Measurements from ENCODE around the gene ZFPL1.

ZFPL1 gene

GRCh38 chr11:65134952-65135632 is 51.1 kb downstream of the ZFPL1 start:
- peak overlapping the region; percentile 100 for H3K4me3 ChIP-seq
- peaks cover 9% of the 10 kb centered on the region; the same call in 1 of the 2 replicates for H3K36me3 ChIP-seq (ENCODE audit: insufficient read depth, low read length)
- peak; percentile 89 for DNase-seq (ENCODE audit: low read depth, low spot score)
- peak overlapping the region; percentile 99 for H3K27ac ChIP-seq
- TF ChIP-seq EZH2 (IDR thresholded peaks at IDR 0.05), result no peak
- no peak for TF ChIP-seq FOXP2 (optimal IDR thresholded peaks at IDR 0.05; ENCODE audit: control extremely low read depth, extremely low read length, insufficient read depth)
- peak; percentile 85 for TF ChIP-seq POLR2AphosphoS5 (IDR thresholded peaks at IDR 0.05; ENCODE audit: borderline replicate concordance, low read depth, low read length)
- H3K9me3 ChIP-seq (ENCODE audit: low read depth, low read length), result no peaks in the 10 kb centered on the region
- H3K9ac ChIP-seq (ENCODE audit: insufficient read length), result peak overlapping the region; percentile 99

- Histone ChIP-seq H3K9ac (ENCODE audit: insufficient read length) (peak overlapping the region; percentile 99), H3K4me3 (peak overlapping the region; percentile 100), H3K9me3 (ENCODE audit: low read depth, low read length) (no peaks in the 10 kb centered on the region), H3K36me3 (ENCODE audit: insufficient read depth, low read length) (peaks cover 9% of the 10 kb centered on the region; the same call in 1 of the 2 replicates), H3K27ac (no peak overlapping the region)
- TF ChIP-seq FOXP2 (optimal IDR thresholded peaks at IDR 0.05; ENCODE audit: control extremely low read depth, extremely low read length, insufficient read depth) (no peak), POLR2AphosphoS5 (IDR thresholded peaks at IDR 0.05; ENCODE audit: borderline replicate concordance, low read depth, low read length) (no peak), EZH2 (IDR thresholded peaks at IDR 0.05) (no peak)
- DNase-seq (ENCODE audit: low read depth, low spot score), result no peak
Observed at GRCh38 chr11:65135633-65136145, 51.7 kb downstream of the ZFPL1 start.

GRCh38 chr11:65136515-65137096 is 52.6 kb downstream of the ZFPL1 start:
- TF ChIP-seq FOXP2 (optimal IDR thresholded peaks at IDR 0.05; ENCODE audit: control extremely low read depth, extremely low read length, insufficient read depth) (no peak), POLR2AphosphoS5 (IDR thresholded peaks at IDR 0.05; ENCODE audit: borderline replicate concordance, low read depth, low read length) (no peak), EZH2 (IDR thresholded peaks at IDR 0.05) (no peak)
- DNase-seq (ENCODE audit: low read depth, low spot score), result no peak
- no peaks in the 10 kb centered on the region; the same call in 1 of the 2 replicates for H3K36me3 ChIP-seq (ENCODE audit: insufficient read depth, low read length)
- no peak overlapping the region for H3K27ac ChIP-seq
- H3K4me3 ChIP-seq, result no peak overlapping the region
- H3K9me3 ChIP-seq (ENCODE audit: low read depth, low read length), result no peaks in the 10 kb centered on the region
- H3K9ac ChIP-seq (ENCODE audit: insufficient read length), result no peak overlapping the region
